Measurements from ENCODE around the gene DOK3. TPM values are rescaled to one million over a fixed set of nuclear protein-coding genes. Genes with fewer than 3 reads are reported as not detected.

The DOK3 gene
- total and polyA plus RNA-seq, 2 donors (not counting 3 experiments of a cell fraction or from before 2014, with no cell fraction given), result 4.8 to 5.3 TPM

DNA sequence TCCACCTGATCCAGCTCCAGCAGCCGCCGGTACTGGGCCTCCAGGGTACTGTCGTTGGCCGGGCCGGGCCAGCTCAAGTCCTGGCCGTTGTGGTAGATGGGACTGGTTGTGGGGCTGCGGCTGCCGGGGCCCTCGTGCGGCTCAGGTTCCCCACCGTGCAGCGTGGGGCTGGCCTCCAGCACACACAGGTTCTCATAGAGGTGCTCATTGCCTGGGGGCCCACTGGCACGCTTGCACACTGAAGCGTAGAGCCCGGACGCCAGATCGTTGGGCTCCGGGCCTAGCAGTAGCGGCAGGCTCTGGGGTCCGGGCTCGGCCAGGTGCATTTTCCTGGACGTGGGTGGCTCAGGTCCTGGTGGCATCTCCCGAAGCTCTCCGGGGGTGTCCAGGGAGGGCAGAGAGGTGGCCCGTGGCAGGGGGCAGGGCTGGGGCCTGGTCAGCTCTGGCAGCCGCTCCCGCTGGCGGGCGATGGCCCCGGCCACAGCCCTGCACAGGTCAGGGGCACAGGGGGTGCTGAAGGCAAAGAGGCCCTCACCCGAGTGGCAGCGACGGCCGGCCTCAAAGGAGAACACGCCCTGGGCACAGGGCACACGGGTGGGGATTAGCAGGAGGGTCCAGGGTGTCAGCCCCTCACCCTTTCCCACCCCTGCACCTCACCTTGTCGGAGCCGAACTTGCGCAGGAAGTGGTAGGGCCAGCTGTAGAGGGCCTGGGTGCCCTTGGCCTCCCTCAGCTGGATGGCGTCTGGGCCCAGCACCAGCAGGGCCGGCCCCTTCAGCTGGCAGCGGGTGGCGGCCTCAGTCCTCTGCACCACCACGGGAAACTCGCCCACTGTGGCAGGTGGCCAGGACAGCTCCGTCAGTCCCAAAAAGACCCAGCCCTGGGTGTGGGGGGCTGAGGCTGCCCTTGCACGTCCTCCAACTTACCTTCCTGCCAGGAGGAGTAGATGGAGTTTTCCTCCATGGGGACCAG lies 5.3 kb downstream of the DOK3 start:
- H3K9me1 ChIP-seq (replicated peaks; ENCODE audit: control insufficient read depth, extremely low read depth, insufficient read depth, low read length), result no peaks in the 10 kb centered on the region
- DNase-seq (ENCODE audit: low read depth, low spot score) (no peak), FAIRE-seq (no peak)
- ChIA-PET POLR2A (no interaction called here), CTCF (interaction anchor here (1.2 to 4.8 kb wide), 4 partner anchors 13 to 101 kb away, joined by 7 to 58 read pairs (median 37); no protein-coding TSS in a partner anchor)
- TF ChIP-seq POLR2AphosphoS5 (IDR thresholded peaks at IDR 0.05; ENCODE audit: insufficient read depth, low read depth, low read length) (no peak), FOS (IDR thresholded peaks at IDR 0.05; ENCODE audit: borderline replicate concordance, insufficient read depth, low read length) (no peak)
- TF ChIP-seq, protein P1, sequence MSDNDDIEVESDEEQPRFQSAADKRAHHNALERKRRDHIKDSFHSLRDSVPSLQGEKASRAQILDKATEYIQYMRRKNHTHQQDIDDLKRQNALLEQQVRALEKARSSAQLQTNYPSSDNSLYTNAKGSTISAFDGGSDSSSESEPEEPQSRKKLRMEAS (IDR thresholded peaks at IDR 0.05; ENCODE audit: insufficient read depth, insufficient read length), result no peak
- H4K20me1 ChIP-seq (replicated peaks; ENCODE audit: control insufficient read depth, extremely low read depth, insufficient read depth, low read length), result no peaks in the 10 kb centered on the region
- H3K36me3 ChIP-seq (ENCODE audit: control insufficient read depth in 2 of 2, extremely low read depth in 1 of 2, insufficient read depth in 2 of 2, low read length in 2 of 2), result peaks cover 0 to 3% of the 10 kb centered on the region in 2 experiments
- no peak overlapping the region for H2AFZ ChIP-seq (ENCODE audit: low read depth, low read length)
- no peak overlapping the region for H3K4me2 ChIP-seq (ENCODE audit: insufficient read depth, low read length)
- no peak overlapping the region for H3K4me3 ChIP-seq (replicated peaks in 1 of 3; ENCODE audit: insufficient read depth in 1 of 3, low read depth in 1 of 3, low read length in 3 of 3)
- intact Hi-C loops (cut with micrococcal nuclease) (no loop called here), dilution Hi-C loops (cut with MboI; ENCODE audit: extremely low pct_ligation_motif_present, low sequenced_read_pairs) (no loop called here)
- H3K4me1 ChIP-seq (ENCODE audit: control insufficient read depth, extremely low read depth, insufficient read depth, low read length), result peaks cover 6% of the 10 kb centered on the region
- no peaks in the 10 kb centered on the region for H3K27me3 ChIP-seq (ENCODE audit: control insufficient read depth in 2 of 2, insufficient read depth in 2 of 2, low read length in 2 of 2)
- H3K9me3 ChIP-seq (replicated peaks; ENCODE audit: control insufficient read depth, insufficient read depth, low read length), result no peaks in the 10 kb centered on the region
- no peak overlapping the region for H3K27ac ChIP-seq (ENCODE audit: insufficient read depth, low read depth, low read length)
- BruUV-seq (replicated peaks), result no TSS peak
- H3K79me2 ChIP-seq (ENCODE audit: control insufficient read depth, insufficient read depth, low read length), result no peaks in the 10 kb centered on the region
- H3K9ac ChIP-seq (replicated peaks; ENCODE audit: extremely low read depth, insufficient read depth, low read length), result no peak overlapping the region

DNA sequence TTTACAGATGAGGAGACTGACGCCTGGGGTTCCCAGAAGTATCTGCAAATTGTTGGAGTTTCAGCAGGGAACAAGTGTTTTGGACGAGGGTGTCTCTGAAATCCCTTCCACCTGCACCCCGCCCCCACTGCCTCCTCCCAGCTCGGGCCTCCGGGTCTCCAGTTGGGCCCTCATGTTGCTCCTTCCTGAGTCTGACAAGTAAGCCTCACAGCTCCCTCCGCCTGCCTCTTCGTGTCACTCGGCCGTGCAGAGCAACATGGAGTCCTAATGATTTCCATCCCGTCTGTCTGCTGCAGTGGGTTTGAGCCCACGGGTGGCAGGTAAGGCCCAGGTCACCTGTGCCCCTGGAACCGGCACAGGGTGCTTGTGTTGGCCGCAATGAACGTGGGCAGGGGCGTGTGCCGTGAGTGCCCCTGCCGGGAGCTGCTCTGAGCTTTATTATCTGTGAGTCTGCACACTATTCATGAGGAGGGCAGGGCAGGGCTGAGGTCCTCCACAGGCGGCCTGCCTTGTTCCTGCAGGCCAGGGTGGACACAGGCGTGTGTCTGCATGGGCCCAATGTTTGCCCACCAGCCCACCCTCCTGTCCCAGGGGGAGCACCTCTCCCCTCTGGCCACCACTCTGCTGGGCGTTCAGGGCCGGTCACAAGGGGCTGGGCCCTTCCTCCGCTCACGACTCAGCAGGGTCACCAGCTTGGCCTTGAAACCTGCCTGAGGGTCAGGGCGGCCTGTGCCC lies 6.1 kb downstream of the DOK3 start:
- BruUV-seq (replicated peaks), result no TSS peak
- POLR2A ChIA-PET, result no interaction called here

More for the DNA sequence above, 6.1 kb downstream of the DOK3 start:
- Histone ChIP-seq H3K4me2 (ENCODE audit: insufficient read depth, low read length) (no peak overlapping the region), H3K27me3 (ENCODE audit: control insufficient read depth in 2 of 2, insufficient read depth in 2 of 2, low read length in 2 of 2) (no peaks in the 10 kb centered on the region), H3K4me1 (ENCODE audit: control insufficient read depth, extremely low read depth, insufficient read depth, low read length) (peaks cover under 1% of the 10 kb centered on the region), H3K9me1 (replicated peaks; ENCODE audit: control insufficient read depth, extremely low read depth, insufficient read depth, low read length) (no peaks in the 10 kb centered on the region), H4K20me1 (replicated peaks; ENCODE audit: control insufficient read depth, extremely low read depth, insufficient read depth, low read length) (no peaks in the 10 kb centered on the region), H3K9ac (replicated peaks; ENCODE audit: extremely low read depth, insufficient read depth, low read length) (no peak overlapping the region), H2AFZ (ENCODE audit: low read depth, low read length) (no peak overlapping the region), H3K79me2 (ENCODE audit: control insufficient read depth, insufficient read depth, low read length) (no peaks in the 10 kb centered on the region), H3K27ac (ENCODE audit: insufficient read depth, low read depth, low read length) (no peak overlapping the region), H3K9me3 (replicated peaks; ENCODE audit: control insufficient read depth, insufficient read depth, low read length) (no peaks in the 10 kb centered on the region), H3K4me3 (replicated peaks in 1 of 3; ENCODE audit: insufficient read depth in 1 of 3, low read depth in 1 of 3, low read length in 3 of 3) (no peak overlapping the region), H3K36me3 (ENCODE audit: control insufficient read depth in 2 of 2, extremely low read depth in 1 of 2, insufficient read depth in 2 of 2, low read length in 2 of 2) (peaks cover 0 to 3% of the 10 kb centered on the region in 2 experiments)
- dilution Hi-C loops (cut with MboI; ENCODE audit: extremely low pct_ligation_motif_present, low sequenced_read_pairs), result no loop called here
- TF ChIP-seq, protein P2, sequence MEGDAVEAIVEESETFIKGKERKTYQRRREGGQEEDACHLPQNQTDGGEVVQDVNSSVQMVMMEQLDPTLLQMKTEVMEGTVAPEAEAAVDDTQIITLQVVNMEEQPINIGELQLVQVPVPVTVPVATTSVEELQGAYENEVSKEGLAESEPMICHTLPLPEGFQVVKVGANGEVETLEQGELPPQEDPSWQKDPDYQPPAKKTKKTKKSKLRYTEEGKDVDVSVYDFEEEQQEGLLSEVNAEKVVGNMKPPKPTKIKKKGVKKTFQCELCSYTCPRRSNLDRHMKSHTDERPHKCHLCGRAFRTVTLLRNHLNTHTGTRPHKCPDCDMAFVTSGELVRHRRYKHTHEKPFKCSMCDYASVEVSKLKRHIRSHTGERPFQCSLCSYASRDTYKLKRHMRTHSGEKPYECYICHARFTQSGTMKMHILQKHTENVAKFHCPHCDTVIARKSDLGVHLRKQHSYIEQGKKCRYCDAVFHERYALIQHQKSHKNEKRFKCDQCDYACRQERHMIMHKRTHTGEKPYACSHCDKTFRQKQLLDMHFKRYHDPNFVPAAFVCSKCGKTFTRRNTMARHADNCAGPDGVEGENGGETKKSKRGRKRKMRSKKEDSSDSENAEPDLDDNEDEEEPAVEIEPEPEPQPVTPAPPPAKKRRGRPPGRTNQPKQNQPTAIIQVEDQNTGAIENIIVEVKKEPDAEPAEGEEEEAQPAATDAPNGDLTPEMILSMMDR (IDR thresholded peaks at IDR 0.05; ENCODE audit: extremely low read depth in 1 of 2, insufficient read depth in 1 of 2, low read depth in 1 of 2, low read length in 2 of 2), result no peak
- TF ChIP-seq GATA2 (IDR thresholded peaks at IDR 0.05; ENCODE audit: insufficient read depth, insufficient read length, low read depth, low read length) (no peak), EZH2 (IDR thresholded peaks at IDR 0.05; ENCODE audit: borderline replicate concordance, low read depth, low read length, severe bottlenecking) (no peak), JUN (IDR thresholded peaks at IDR 0.05; ENCODE audit: borderline replicate concordance, insufficient read depth, insufficient read length, low read depth) (no peak), POLR2A (IDR thresholded peaks at IDR 0.05; ENCODE audit: low read depth, low read length) (no peak), FOS (IDR thresholded peaks at IDR 0.05; ENCODE audit: borderline replicate concordance, insufficient read depth, low read length) (no peak), MYC (IDR thresholded peaks at IDR 0.05; ENCODE audit: low read depth, low read length) (no peak), POLR2AphosphoS5 (IDR thresholded peaks at IDR 0.05; ENCODE audit: insufficient read depth, low read depth, low read length) (no peak)
- TF ChIP-seq, protein P1 (IDR thresholded peaks at IDR 0.05; ENCODE audit: insufficient read depth, insufficient read length), result no peak
- FAIRE-seq, result no peak
- DNase-seq (ENCODE audit: low read depth, low spot score), result no peak
- CTCF ChIA-PET, result interaction anchor here (4.0 to 4.8 kb wide), 3 partner anchors 12 to 100 kb away, joined by 25 to 58 read pairs (median 49); no protein-coding TSS in a partner anchor
- intact Hi-C loops (cut with micrococcal nuclease), result no loop called here
